Measurements from ENCODE around the gene MCRS1. TPM values are rescaled to one million over a fixed set of nuclear protein-coding genes. Genes with fewer than 3 reads are reported as not detected.
A peak's percentile ranks its signal among the peaks of the same experiment; 100 is the strongest.

The MCRS1 gene
- total RNA-seq, 1 donor, result 47.5 TPM

GRCh38 chr12:49554266-49554665 is 13.7 kb downstream of the MCRS1 start:
- DNase-seq (ENCODE audit: low read depth), result no peak
- no peak overlapping the region for H3K4me3 ChIP-seq (ENCODE audit: low read depth, low read length)
- TF ChIP-seq CTCF (IDR thresholded peaks at IDR 0.05; ENCODE audit: insufficient read depth, low read depth, low read length), result no peak

GRCh38 chr12:49553512-49554088 is 14.3 kb downstream of the MCRS1 start:
- peak; percentile 16 for DNase-seq (ENCODE audit: low read depth)
- TF ChIP-seq CTCF (IDR thresholded peaks at IDR 0.05; ENCODE audit: insufficient read depth, low read depth, low read length), result peak; percentile 39
- H3K4me3 ChIP-seq (ENCODE audit: low read depth, low read length), result no peak overlapping the region

GRCh38 chr12:49552899-49553298 is 15.0 kb downstream of the MCRS1 start:
- no peak for TF ChIP-seq CTCF (IDR thresholded peaks at IDR 0.05; ENCODE audit: insufficient read depth, low read depth, low read length)
- no peak for DNase-seq (ENCODE audit: low read depth)
- no peak overlapping the region for H3K4me3 ChIP-seq (ENCODE audit: low read depth, low read length)

GRCh38 chr12:49552425-49552824 is 15.5 kb downstream of the MCRS1 start:
- TF ChIP-seq CTCF (IDR thresholded peaks at IDR 0.05; ENCODE audit: insufficient read depth, low read depth, low read length), result no peak
- DNase-seq (ENCODE audit: low read depth), result no peak

GRCh38 chr12:49552014-49552413 is 15.9 kb downstream of the MCRS1 start:
- no peak for TF ChIP-seq CTCF (IDR thresholded peaks at IDR 0.05; ENCODE audit: insufficient read depth, low read depth, low read length)
- DNase-seq (ENCODE audit: low read depth), result no peak
- H3K4me3 ChIP-seq (ENCODE audit: low read depth, low read length), result no peak overlapping the region

More at GRCh38 chr12:49552425-49552824, 15.5 kb downstream of the MCRS1 start:
- no peak overlapping the region for H3K4me3 ChIP-seq (ENCODE audit: low read depth, low read length)

GRCh38 chr12:49550693-49551252 is 17.2 kb downstream of the MCRS1 start:
- no peak overlapping the region for H3K4me3 ChIP-seq (ENCODE audit: low read depth, low read length)
- no peak for DNase-seq (ENCODE audit: low read depth)
- no peak for TF ChIP-seq CTCF (IDR thresholded peaks at IDR 0.05; ENCODE audit: insufficient read depth, low read depth, low read length)

Measured in fibroblast of villous mesenchyme (primary cell).